GM21515 (cell line): Measurements from ENCODE around the gene CREG2.
"Not testable (repeated sequence)": the region's sequence is repeated elsewhere in the genome, so short reads cannot be mapped to it uniquely, and the experiment has no call there.

Experiments
- ATAC-seq: cut with Tn5 transposase; IDR thresholded peaks from one replicate; pipeline ENCODE4 v1.9.1; 2021; ENCODE audit not compliant: unreplicated experiment

Gene CREG2

GRCh38 chr2:101374821-101375561, 12.3 kb downstream of the CREG2 start:
- no peak for ATAC-seq

- no peak for ATAC-seq
Measured at GRCh38 chr2:101372792-101373191, 14.5 kb downstream of the CREG2 start.

- ATAC-seq: no peak
Measured at GRCh38 chr2:101371636-101372035, 15.7 kb downstream of the CREG2 start.

- no peak for ATAC-seq
Measured at GRCh38 chr2:101369100-101369499, 18.2 kb downstream of the CREG2 start.

- ATAC-seq: no peak
Measured at GRCh38 chr2:101368376-101368775, 18.9 kb downstream of the CREG2 start.

GRCh38 chr2:101367508-101367907, 19.8 kb downstream of the CREG2 start:
- ATAC-seq: no peak

GRCh38 chr2:101364878-101365277, 22.4 kb downstream of the CREG2 start:
- no peak for ATAC-seq

GRCh38 chr2:101362777-101363176, 24.5 kb downstream of the CREG2 start:
- no peak for ATAC-seq

GRCh38 chr2:101362316-101362715, 25.0 kb downstream of the CREG2 start:
- no peak for ATAC-seq

- ATAC-seq: no peak
Measured at GRCh38 chr2:101361522-101361921, 25.8 kb downstream of the CREG2 start.

GRCh38 chr2:101361121-101361520, 26.2 kb downstream of the CREG2 start:
- no peak for ATAC-seq

- no peak for ATAC-seq
Measured at GRCh38 chr2:101360232-101360631, 27.1 kb downstream of the CREG2 start.

- ATAC-seq: no peak
Measured at GRCh38 chr2:101359410-101359954, 27.8 kb downstream of the CREG2 start.

GRCh38 chr2:101357376-101357775, 29.9 kb downstream of the CREG2 start:
- no peak for ATAC-seq

- no peak for ATAC-seq
Measured at GRCh38 chr2:101356521-101356920, 30.8 kb downstream of the CREG2 start.

- ATAC-seq: no peak
Measured at GRCh38 chr2:101356055-101356454, 31.2 kb downstream of the CREG2 start.

- no peak for ATAC-seq
Measured at GRCh38 chr2:101355401-101356054, 31.8 kb downstream of the CREG2 start.

GRCh38 chr2:101354420-101355311, 32.6 kb downstream of the CREG2 start:
- ATAC-seq: no peak

GRCh38 chr2:101352631-101353030, 34.7 kb downstream of the CREG2 start:
- not testable (repeated sequence) for ATAC-seq

GRCh38 chr2:101351207-101351606, 36.1 kb downstream of the CREG2 start:
- ATAC-seq: no peak

GRCh38 chr2:101349893-101350662, 37.2 kb downstream of the CREG2 start:
- no peak for ATAC-seq
